Activated CD4-positive, alpha-beta T cell treated with anti-CD3 and anti-CD28 coated beads, Interleukin-2, amount 50 U/mL, for 24 hours (primary cell): ENCODE results near the gene CFL1.

ENCODE experiments used
- DNase-seq, 2 donors: peaks; one replicate each; pipeline ENCODE4 v3.0.0-alpha.2; 2020; ENCODE audit warnings: low read depth in 1 of 2, low spot score in 1 of 2

CFL1 gene

DNA sequence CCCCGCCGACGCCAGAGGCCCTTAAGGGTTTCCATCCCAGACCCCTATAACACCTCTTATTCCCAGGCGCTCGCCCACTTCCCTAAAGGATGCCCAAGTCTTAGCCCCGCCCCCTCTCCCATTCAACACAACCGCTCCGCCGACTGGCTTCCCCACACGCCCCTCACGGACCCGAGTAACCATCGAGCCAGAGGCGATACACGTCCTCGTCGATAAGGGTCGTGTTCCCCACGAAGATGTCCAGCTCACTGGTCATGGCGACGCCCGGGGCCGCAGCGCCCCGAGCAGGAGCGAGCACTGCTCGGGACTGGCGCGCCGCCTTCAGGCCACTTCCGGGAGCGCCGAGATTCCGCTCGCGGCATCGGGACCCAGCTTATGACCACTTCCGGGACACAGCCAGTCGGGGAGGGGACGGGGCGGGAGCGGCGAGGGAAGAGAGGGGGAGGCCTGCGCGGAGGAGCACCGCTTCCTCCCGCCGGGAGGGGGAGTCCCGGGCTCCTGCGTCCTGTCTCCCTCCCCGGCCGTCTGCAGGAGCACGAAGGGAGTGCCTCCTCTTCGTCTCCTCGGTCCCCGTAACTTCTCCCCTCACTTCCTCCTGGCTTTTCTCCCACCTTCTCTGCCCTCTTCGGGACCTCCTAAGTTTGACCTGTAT lies 30.3 kb upstream of the CFL1 start, which contains the start of gene FIBP:
Gene FIBP, minus strand, starts transcription at position 309 of the 652 bp plus-strand sequence. Its CDS starts 53 bp downstream, at position 256.
- DNase-seq, result peak; percentile 91 to 95

- no peak for DNase-seq
Measured at GRCh38 chr11:65887723-65888162, 29.8 kb upstream of the CFL1 start.

DNA sequence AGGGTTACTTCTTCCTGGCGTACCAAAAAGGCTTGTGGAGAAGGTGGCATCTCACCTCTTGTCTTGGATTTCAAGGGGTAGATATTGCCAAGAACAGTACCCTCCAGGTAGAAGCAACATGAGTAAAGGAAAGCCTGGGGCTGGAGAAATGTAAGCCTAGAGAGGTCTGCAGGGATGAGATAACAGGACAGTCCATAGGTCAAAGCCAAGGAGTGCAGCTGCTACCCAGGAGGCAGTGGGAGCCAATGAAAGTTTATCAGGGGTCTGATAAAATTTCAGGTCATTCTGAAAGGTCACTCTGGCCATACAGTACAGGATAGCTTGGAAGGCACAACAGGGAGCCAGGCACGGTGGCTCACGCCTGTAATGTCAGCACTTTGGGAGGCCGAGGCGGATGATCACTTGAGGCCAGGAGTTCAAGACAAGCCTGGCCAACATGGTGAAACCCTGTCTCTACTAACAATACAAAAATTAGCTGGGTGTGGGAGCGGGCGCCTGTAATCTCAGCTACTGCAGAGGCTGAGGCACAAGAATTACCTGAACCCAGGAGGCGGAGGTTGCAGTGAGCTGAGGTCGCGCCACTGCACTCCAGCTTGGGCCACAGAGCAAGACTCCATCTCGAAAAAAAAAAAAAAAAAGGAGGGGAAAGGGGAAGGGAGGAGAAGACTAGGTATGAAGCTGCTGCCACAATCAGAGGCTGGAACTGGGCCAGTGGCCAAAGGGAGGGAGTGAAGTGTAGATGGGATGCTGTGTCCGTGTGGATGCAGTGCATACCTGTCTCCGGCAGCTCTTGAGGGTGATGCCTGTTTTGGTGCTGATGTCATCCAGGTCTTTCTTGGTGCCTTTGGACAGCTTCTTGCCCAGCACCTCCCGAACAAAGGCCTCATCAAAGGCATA lies 29.1 kb upstream of the CFL1 start:
- DNase-seq, result no peak

- no peak for DNase-seq
Measured at GRCh38 chr11:65885808-65886536, 28.0 kb upstream of the CFL1 start.

DNA sequence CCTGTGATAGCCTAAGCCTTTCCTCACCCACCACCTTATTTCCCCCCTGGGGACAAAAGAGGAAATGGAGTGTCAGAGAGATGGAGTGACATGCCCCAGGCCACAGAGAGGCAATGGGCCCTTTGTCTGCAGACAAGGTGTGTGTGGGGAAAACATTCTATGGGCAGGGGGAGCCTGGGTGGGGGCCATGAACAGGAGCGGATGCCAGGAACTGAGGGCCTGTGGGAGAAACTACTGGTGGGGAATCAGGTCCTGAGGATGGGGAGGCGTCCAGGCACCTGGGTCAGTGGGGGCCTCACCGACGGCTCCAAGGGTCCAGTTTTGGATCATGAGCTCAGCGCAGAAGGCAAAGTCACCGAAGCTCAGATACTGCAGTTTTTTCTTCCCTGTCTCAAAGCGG lies 27.3 kb upstream of the CFL1 start:
- no peak for DNase-seq

GRCh38 chr11:65884716-65885092 lies 26.7 kb upstream of the CFL1 start:
- peak; percentile 61 to 73 for DNase-seq

DNA sequence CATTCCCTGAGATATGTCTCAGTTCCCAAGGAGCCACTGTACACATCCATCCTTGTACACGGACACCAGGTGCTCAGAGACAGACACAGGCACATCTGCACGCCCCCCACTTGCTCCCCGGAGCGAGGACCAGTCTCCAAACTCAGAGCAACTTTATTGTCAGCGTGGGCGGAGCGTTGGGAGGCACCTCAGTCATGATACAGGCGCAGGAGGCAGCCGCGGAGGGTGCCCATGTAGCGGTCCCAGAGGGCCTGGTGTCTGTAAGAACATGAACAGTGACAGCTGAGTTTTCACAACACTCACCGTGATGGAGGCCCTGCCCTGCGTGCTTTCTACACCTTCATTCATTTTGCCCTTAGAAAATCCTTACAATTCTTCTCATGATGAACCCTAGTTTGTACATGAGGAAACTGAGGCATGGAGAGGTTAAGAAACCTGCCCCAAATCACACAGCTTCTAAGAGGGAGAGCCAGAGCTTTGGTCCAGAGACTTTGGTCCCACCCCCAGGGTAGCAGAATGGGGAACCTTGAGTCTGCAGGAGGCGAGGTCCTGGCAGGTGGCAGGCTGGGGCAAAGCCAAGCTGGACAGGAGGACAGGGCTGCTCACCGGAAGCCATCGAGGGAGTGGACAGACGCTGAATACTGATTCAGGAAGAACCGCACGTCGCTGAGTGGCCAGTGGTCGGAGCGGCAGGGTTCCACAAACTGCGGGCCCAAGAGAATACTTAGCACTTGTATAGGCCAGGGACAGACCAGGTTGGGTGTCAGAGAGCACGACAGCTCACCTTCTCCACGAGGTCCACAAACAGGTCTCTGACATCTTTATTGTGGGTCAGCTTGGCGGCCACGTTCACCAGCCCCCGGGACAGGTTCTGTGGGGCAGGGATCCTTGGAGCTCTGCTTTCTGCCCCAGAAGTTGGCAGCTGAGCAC lies 26.1 kb upstream of the CFL1 start:
- no peak for DNase-seq

GRCh38 chr11:65883058-65883761 lies 25.2 kb upstream of the CFL1 start:
- no peak for DNase-seq

- no peak for DNase-seq
Measured at GRCh38 chr11:65882120-65883057, 24.4 kb upstream of the CFL1 start.

DNA sequence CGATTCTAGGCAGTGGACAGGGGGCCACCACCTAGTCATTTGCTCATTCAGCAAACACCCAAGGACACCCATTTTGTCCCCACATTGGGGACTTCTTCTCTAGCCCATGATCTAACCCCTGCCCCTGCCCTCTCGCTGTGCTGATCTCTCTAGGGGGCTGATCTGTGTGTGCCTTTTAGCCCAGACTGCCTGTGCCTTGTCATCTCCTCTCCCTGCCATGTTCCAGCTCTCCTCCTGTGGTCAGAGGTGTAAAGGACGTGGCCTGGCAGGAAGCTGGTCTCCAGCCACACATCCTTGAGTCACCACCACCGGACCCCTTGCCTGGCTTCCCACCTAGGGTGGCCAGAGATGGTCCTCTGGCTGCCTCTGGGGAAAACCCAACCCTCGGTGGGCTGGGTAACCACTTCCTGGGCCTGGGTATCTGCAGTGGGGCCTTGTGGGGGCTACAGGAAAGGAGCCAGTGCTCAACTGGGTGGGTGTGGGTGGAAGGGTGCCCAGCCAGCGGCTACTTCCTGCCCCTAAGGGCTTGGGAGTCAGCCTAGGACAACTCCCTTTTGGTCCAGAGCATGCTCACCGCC lies 23.0 kb upstream of the CFL1 start:
- no peak for DNase-seq

DNA sequence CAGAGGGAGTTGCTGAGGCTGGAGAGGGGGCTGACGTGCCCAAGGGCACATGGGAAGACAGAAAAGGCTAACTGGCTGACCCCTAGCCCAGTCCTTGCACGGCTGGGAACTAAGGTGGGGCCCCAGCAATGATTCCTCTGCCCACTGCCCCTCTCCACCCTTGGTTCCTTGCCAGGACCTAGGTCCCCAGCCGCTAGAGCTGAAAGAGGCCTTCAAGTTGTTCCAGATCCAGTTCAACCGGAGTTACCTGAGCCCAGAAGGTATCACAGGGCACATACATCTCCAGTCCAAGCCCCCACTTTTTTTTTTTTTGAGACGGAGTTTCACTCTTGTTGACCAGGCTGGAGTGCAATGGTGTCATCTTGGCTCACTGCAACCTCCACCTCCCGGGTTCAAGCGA lies 22.0 kb upstream of the CFL1 start:
- no peak for DNase-seq

GRCh38 chr11:65879617-65880016 lies 21.6 kb upstream of the CFL1 start, which contains the start of gene CTSW:
Gene CTSW (plus strand): TSS chr11:65879837. CDS start chr11:65879855, 18 bp downstream.
- DNase-seq, result no peak

DNA sequence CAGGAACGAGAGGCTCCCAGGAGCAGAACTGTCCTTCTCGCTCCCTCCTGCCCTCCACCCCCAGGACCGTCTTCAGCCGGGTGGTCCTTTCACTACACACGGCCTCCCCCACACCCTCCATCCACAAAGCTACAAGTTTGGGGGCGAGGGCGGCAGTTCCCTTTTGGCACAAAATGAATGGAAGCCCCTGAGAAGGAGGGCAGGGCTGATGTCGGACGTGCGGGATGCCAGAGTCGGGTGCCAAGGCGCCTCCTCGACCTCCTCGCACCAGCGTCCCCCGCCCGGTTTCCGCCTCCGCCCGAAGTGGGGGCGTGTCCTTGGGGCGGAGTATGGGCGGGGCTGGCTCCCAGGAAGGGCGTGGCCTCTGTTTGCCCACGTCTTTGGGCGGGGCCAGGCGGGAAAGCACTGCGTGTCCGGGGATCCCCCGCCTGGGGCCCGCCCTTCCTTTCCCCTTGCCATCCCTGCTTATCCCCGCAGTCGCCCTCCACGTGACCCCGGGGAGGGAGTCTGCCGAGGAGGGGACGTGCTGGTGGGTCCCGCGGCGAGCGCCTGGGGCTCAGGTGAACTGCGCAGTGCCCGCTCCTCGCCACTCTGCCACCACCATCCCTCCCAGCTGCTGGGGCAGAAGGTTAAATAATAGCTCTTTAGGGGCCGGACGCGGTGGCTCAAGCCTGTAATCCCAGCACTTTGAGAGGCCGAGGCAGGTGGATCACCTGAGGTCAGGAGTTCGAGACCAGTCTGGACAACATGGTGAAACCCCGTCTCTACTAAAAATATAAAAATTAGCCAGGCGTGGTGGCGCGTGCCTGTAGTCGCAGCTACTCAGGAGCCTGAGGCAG lies 15.6 kb upstream of the CFL1 start:
- peak; percentile 93 to 98 for DNase-seq

DNA sequence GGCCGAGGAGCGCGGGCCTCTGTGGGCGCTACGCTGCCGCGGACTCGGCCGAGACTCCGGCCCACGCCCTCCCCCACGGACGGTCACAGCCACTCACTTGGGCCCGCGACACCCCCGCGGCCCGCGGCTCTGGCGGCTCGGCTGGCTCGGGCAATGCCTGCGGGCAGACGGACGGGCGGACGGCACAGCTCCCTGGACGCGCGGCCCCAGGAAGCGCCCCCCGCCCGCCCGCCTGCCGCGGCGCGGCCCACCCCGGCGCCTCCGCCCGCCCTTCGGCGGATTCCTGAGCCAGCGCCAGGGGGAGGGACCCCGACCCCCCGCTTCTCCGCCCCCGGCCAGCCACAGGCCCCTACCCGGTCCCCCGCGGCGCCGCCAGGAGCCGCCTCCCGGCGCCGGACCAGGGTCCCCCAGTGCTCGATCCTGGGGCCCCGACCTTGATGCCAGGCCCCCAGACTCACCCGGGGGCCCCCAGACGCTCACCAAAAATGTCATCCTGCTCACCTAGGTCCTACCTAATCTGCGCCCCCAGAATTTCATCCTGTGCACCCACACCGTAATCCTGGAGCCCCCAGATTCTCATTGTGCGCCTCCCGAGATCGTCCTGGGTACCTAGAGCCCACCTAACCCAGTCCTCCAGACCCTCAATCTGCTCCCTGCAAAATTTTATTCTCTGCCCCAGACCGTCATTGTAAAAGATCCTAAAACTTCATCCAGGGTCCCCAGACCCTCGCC lies 14.8 kb upstream of the CFL1 start, which contains the start of gene EFEMP2:
Gene EFEMP2, minus strand, starts transcription at position 215 of the 732 bp plus-strand sequence. CDS start 446 bp downstream, outside the sequence.
- no peak for DNase-seq

DNA sequence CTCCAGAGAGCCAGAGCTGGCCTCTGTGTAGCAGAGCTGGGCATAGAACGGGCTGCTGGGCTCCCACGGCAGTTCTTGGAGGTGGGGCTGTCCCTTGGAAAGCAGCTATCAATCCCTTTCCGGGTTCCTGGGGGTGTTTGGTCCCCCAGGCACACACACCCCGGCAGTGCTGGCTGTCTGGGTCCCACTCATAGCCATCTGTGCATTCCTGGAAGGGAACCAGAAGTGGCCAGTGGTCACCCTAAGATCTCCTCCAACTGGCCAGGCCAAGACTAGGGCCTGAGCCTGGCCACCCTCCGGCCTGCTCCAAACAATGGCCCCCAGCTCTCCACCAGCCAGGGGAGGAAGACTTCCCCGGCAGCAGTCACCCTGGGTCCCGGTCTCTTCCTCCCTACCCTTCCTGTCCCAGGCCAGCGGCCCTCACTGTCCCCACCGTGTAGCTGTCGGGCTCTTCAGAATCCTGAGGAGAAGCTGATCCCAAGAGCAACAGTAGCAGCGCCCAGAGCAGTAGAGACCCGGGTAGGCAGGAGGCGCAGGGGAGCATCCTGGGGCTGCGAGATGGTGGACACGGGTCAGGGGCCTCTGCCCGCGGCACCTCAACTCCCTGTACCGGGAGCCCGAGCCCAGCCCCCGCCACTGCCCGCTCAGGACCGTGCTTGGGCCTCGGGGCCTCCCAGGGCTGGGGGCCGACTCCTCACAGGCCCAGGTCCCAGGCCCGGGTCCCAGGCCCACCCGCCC lies 14.0 kb upstream of the CFL1 start:
- no peak for DNase-seq
